HEK293T (cell line): ENCODE data around the gene CEP78.
"Not testable (repeated sequence)": the region's sequence is repeated elsewhere in the genome, so short reads cannot be mapped to it uniquely, and the experiment has no call there.

ENCODE experiments used
- CTCF ChIA-PET: fragments of 350-600 bp; formaldehyde crosslinking; extraction: SDS; loops from one replicate; lab custom pipeline; 2021; ENCODE audit warnings: antibody characterized with exemption, inconsistent platforms; lab: Yijun Ruan, JAX
- POLR2A ChIA-PET: fragments of 350-600 bp; formaldehyde crosslinking; extraction: SDS; loops from one replicate; lab custom pipeline; 2020; ENCODE audit warnings: antibody characterized with exemption, inconsistent platforms; lab: Yijun Ruan, JAX
- DNase-seq: peaks from one replicate; pipeline ENCODE4 v3.0.0; 2012; ENCODE audit warnings: mixed read lengths; ENCODE audit errors: extremely low spot score
- ARNT ChIP-seq: fragments of 450-650 bp; IDR thresholded peaks from 2 replicates; pipeline ENCODE4 v1.6.1; 2017; ENCODE audit warnings: mild to moderate bottlenecking
- BHLHE40 ChIP-seq: fragments of 450-650 bp; IDR thresholded peaks from 2 replicates; pipeline ENCODE4 v1.6.1; 2016; ENCODE audit warnings: mild to moderate bottlenecking, moderate library complexity, borderline replicate concordance
- CTBP1 ChIP-seq: fragments of 450-650 bp; IDR thresholded peaks from 2 replicates; pipeline ENCODE4 v1.6.1; 2016; ENCODE audit warnings: borderline replicate concordance
- ELF4 ChIP-seq: fragments of 450-650 bp; IDR thresholded peaks from 2 replicates; pipeline ENCODE4 v1.6.1; 2017; ENCODE audit warnings: antibody characterized with exemption
- FOXA1 ChIP-seq: fragments of 450-650 bp; IDR thresholded peaks from 2 replicates; pipeline ENCODE4 v1.6.1; 2016; ENCODE audit warnings: mild to moderate bottlenecking
- FOXK2 ChIP-seq: fragments of 450-650 bp; IDR thresholded peaks from 2 replicates; pipeline ENCODE4 v1.6.1; 2016; ENCODE audit warnings: mild to moderate bottlenecking
- FOXM1 ChIP-seq: fragments of 450-650 bp; IDR thresholded peaks from 2 replicates; pipeline ENCODE4 v1.6.1; 2017; ENCODE audit warnings: mild to moderate bottlenecking, borderline replicate concordance
- HDGF ChIP-seq: fragments of 450-650 bp; IDR thresholded peaks from 2 replicates; pipeline ENCODE4 v1.6.1; 2017; ENCODE audit warnings: antibody characterized with exemption, borderline replicate concordance
- L3MBTL2 ChIP-seq: fragments of 450-650 bp; conservative IDR thresholded peaks from 2 replicates; pipeline ENCODE4 v1.6.1; 2016; ENCODE audit warnings: mild to moderate bottlenecking
- LEF1 ChIP-seq: fragments of 450-650 bp; IDR thresholded peaks from 2 replicates; pipeline ENCODE4 v1.6.1; 2017; ENCODE audit warnings: mild to moderate bottlenecking, borderline replicate concordance
- NFRKB ChIP-seq: fragments of 450-650 bp; IDR thresholded peaks from 2 replicates; pipeline ENCODE4 v1.6.1; 2016; ENCODE audit warnings: mild to moderate bottlenecking, moderate library complexity
- SP1 ChIP-seq: fragments of 450-650 bp; IDR thresholded peaks from 2 replicates; pipeline ENCODE4 v1.6.1; 2017
- SUZ12 ChIP-seq: fragments of 450-650 bp; IDR thresholded peaks from 2 replicates; pipeline ENCODE4 v1.6.1; 2016; ENCODE audit warnings: mild to moderate bottlenecking
- TARDBP ChIP-seq: fragments of 450-650 bp; IDR thresholded peaks from 2 replicates; pipeline ENCODE4 v1.6.1; 2016
- ZNF384 ChIP-seq: fragments of 450-650 bp; IDR thresholded peaks from 2 replicates; pipeline ENCODE4 v1.6.1; 2016
- TF ChIP-seq, protein P1 (sequence below): fragments of 450-650 bp; IDR thresholded peaks from 2 replicates; pipeline ENCODE4 v1.6.1; 2016

CEP78 gene

DNA sequence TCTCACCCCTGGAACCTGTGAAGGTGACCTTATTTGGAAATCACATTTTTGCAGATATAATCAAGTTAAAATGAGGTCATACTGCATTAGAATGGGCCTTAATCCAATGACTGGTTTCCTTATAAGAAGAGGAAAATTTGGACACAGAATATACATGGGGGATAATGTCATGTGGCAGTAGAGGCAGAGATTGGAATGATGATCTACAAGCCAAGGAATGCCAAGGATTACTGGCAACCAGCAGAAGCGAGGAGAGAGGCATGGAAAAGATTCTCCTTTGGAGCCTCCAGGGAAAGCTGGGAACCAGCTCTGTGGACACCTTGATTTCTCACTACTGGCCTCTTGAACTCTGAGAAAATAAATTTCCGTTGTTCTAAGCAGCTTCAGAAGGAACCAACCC is 20.2 kb upstream of the CEP78 start:
- CTCF ChIA-PET, result interaction anchor here (0.6 kb wide), 1 partner anchor 72 kb away, joined by 3 read pairs; no protein-coding TSS in a partner anchor
- POLR2A ChIA-PET, result no interaction called here
- DNase-seq, result no peak
- TF ChIP-seq L3MBTL2 (no peak), ELF4 (no peak), FOXA1 (no peak), ARNT (no peak), LEF1 (no peak), NFRKB (no peak), HDGF (no peak), ZNF384 (no peak), SP1 (no peak), CTBP1 (no peak), FOXM1 (no peak)

DNA sequence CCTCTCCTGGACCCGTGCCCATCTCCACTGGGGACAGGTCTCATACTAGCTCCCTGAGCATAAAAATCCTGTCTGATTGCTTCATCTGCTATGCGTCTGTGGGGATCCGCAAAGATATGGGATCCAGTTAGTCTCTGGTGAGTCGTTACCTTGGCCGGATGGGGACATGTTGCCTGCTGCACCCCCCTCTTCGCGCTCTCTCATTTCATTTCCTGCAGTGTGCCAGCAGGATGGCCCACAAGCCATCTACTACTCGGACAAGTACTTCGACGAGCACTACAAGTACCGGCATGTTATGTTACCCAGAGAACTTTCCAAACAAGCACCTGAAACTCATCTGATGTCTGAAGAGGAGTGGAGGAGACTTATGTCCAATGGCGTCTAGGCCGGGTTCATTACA is 17.0 kb upstream of the CEP78 start:
- no peak for DNase-seq
- ChIA-PET CTCF (no interaction called here), POLR2A (no interaction called here)
- TF ChIP-seq LEF1, result no peak
- no peak for TF ChIP-seq SP1
- TF ChIP-seq L3MBTL2, result no peak
- no peak for TF ChIP-seq FOXM1
- TF ChIP-seq CTBP1, result no peak
- TF ChIP-seq, protein P1, sequence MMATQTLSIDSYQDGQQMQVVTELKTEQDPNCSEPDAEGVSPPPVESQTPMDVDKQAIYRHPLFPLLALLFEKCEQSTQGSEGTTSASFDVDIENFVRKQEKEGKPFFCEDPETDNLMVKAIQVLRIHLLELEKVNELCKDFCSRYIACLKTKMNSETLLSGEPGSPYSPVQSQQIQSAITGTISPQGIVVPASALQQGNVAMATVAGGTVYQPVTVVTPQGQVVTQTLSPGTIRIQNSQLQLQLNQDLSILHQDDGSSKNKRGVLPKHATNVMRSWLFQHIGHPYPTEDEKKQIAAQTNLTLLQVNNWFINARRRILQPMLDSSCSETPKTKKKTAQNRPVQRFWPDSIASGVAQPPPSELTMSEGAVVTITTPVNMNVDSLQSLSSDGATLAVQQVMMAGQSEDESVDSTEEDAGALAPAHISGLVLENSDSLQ, result no peak
- no peak for TF ChIP-seq NFRKB
- no peak for TF ChIP-seq TARDBP
- no peak for TF ChIP-seq SUZ12
- TF ChIP-seq FOXK2, result no peak
- no peak for TF ChIP-seq ZNF384
- no peak for TF ChIP-seq BHLHE40
- TF ChIP-seq ELF4, result no peak
- no peak for TF ChIP-seq ARNT

DNA sequence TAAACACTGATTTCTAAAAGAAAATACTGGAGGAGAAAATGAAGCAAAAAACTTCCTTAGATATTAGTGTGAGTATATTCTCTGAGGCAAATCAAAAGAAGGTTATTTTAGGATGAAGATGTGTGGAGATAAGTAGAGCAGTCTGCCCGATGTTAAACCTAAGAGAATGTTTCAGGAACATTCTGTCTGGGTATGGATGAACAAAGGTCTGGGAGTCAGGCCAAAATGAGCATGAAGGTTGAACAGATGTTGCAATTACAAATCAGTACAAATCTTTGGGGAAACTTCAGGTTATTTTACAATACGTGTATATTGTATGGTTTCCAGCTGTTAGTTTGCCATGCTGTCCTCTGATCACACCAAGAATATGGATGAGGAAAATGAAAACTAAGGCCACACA is 14.4 kb upstream of the CEP78 start:
- CTCF ChIA-PET, result no interaction called here
- POLR2A ChIA-PET, result no interaction called here

DNA sequence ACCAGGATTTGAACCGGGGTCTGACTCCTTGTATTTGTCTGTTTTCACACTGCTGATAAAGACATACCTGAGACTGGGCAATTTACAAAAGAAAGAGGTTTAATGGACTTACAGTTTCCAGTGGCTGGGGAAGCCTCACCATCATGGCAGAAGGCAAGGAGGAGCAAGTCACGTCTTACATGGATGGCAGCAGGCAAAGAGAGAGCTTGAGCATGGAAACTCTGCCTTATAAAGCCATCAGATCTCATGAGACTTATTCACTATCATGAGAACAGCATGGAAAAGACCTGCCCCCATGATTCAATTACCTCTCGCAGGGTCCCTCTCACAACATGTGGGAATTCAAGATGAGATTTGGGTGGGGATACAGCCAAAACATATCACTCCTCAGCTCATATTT is 14.0 kb upstream of the CEP78 start:
- CTCF ChIA-PET, POLR2A ChIA-PET, DNase-seq: not testable (repeated sequence)

More for the DNA sequence above, 14.4 kb upstream of the CEP78 start:
- no peak for DNase-seq
- no peak for TF ChIP-seq SP1
- no peak for TF ChIP-seq L3MBTL2
- TF ChIP-seq FOXA1, result no peak
- no peak for TF ChIP-seq ELF4
- TF ChIP-seq CTBP1, result no peak
- no peak for TF ChIP-seq NFRKB
- TF ChIP-seq HDGF, result no peak
- TF ChIP-seq ZNF384, result no peak
- TF ChIP-seq, protein P1, result no peak
- no peak for TF ChIP-seq ARNT
- no peak for TF ChIP-seq TARDBP
- TF ChIP-seq BHLHE40, result no peak
- no peak for TF ChIP-seq SUZ12
- no peak for TF ChIP-seq LEF1

DNA sequence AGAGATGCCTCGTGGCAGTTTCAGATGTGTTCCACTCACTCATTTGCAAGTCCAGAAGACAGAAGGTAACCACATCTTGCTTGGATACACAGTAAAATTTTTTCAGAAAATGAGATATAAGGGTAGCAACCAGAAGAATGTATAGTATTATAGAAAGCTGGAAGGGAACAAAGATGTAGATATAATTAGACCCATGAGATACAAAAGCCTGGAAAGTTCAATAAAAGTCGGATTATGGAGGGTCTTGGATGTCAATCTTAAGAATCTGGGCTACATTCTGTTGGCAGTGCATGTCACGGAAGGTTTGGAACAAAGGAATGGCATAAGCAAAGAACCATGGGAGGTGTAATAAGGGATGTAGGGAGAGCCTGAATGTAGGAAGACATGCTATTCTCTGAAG is 5.1 kb upstream of the CEP78 start:
- DNase-seq, result no peak
- ChIA-PET CTCF (no interaction called here), POLR2A (no interaction called here)
- no peak for TF ChIP-seq SUZ12
- no peak for TF ChIP-seq L3MBTL2
- no peak for TF ChIP-seq FOXM1
- no peak for TF ChIP-seq ARNT
- TF ChIP-seq LEF1, result no peak
- TF ChIP-seq CTBP1, result no peak
- no peak for TF ChIP-seq FOXA1
- TF ChIP-seq, protein P1, result no peak
- no peak for TF ChIP-seq BHLHE40
- no peak for TF ChIP-seq NFRKB
- TF ChIP-seq TARDBP, result no peak
- no peak for TF ChIP-seq FOXK2
- no peak for TF ChIP-seq SP1
- TF ChIP-seq ELF4, result no peak
- no peak for TF ChIP-seq ZNF384
- TF ChIP-seq HDGF, result no peak

DNA sequence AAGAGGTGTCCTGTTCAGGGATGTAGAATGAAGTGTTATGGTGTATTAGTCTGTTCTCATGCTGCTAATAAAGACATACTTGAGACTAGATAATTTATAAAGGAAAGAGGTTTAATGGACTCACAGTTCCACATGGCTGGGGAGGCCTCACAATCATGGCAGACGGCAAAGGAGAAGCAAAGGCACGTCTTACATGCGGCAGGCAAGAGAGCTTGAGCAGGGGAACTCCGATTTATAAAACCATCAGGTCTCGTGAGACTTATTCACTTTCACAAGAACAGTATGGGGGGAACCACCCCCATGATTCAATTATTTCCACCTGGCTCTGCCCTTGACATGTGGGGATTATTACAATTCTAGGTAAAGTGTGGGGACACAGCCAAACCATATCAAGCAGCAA is 3.4 kb upstream of the CEP78 start:
- POLR2A ChIA-PET, DNase-seq, CTCF ChIA-PET: not testable (repeated sequence)

DNA sequence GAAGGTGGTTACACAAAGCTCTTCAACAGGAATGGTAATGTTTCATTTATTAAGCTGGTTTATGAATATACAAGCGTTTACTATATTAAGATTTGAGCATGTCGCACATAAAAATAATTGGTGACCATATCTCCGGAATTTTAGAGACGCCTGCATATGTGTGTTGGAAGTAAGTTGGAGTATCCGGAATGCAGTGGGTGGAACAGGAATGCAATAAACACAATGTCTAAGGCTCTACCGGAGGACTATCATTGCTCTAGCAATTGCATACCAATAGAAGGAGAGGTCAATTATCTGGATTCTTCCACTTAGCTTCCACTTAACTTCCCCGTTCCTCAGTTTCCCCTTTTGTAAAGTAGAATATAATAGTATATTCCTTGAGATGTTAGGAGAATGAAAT is 1.1 kb upstream of the CEP78 start:
- ChIA-PET CTCF (no interaction called here), POLR2A (no interaction called here)
- TF ChIP-seq FOXA1, result no peak
- no peak for TF ChIP-seq SUZ12
- TF ChIP-seq, protein P1, result no peak
- TF ChIP-seq SP1, result no peak
- TF ChIP-seq CTBP1, result no peak
- no peak for TF ChIP-seq FOXK2
- TF ChIP-seq ELF4, result no peak
- TF ChIP-seq FOXM1, result no peak
- no peak for TF ChIP-seq BHLHE40
- no peak for TF ChIP-seq HDGF
- TF ChIP-seq LEF1, result no peak
- TF ChIP-seq NFRKB, result no peak
- no peak for TF ChIP-seq ARNT
- DNase-seq, result no peak
